ENCODE measurements around the gene HLA-A.
"Not testable (repeated sequence)": the region's sequence is repeated elsewhere in the genome, so short reads cannot be mapped to it uniquely, and the experiment has no call there.

Gene HLA-A

GRCh38 chr6:29963697-29964096 is 21.4 kb downstream of the HLA-A start:
- not testable (repeated sequence) for DNase-seq

- no peak for DNase-seq
These were observed 22.2 kb downstream of the HLA-A start for GRCh38 chr6:29964518-29964886.

GRCh38 chr6:29964887-29965562 is 22.7 kb downstream of the HLA-A start:
- peak; percentile 60 to 92 (median 82) for DNase-seq

DNA sequence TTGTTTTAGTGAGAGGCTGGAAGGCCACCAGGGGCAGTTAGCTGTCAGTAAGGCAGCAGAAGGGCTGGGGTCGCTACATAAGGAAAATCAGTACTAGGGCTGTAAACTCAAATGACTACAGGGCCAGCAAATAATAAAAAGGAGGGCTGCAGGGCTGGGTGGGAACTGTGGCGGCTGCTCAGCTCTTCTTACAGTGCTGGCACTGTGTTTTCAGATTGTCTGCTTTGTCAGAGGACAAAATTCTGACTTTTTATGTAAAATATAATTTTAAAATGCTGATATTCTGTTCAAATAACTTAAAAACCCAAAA is 23.2 kb downstream of the HLA-A start:
- no peak for DNase-seq

- peak; percentile 86 to 97 (median 90) for DNase-seq
These were observed 23.7 kb downstream of the HLA-A start for GRCh38 chr6:29965873-29966601.

- peak; percentile 21 to 69 (median 44) for DNase-seq
These were observed 25.2 kb downstream of the HLA-A start for GRCh38 chr6:29967379-29968010.

- DNase-seq, result no peak
These were observed 25.8 kb downstream of the HLA-A start for GRCh38 chr6:29968130-29968529.

GRCh38 chr6:29968905-29969304 is 26.6 kb downstream of the HLA-A start:
- DNase-seq, result no peak

GRCh38 chr6:29970711-29971110 is 28.4 kb downstream of the HLA-A start:
- DNase-seq, result no peak

GRCh38 chr6:29974901-29975560 is 32.7 kb downstream of the HLA-A start:
- peak in 2 of 4 experiments; percentile 14 to 30 for DNase-seq

GRCh38 chr6:29975561-29975907 is 33.2 kb downstream of the HLA-A start:
- DNase-seq, result no peak

GRCh38 chr6:29976253-29976587 is 33.9 kb downstream of the HLA-A start:
- DNase-seq, result no peak

DNA sequence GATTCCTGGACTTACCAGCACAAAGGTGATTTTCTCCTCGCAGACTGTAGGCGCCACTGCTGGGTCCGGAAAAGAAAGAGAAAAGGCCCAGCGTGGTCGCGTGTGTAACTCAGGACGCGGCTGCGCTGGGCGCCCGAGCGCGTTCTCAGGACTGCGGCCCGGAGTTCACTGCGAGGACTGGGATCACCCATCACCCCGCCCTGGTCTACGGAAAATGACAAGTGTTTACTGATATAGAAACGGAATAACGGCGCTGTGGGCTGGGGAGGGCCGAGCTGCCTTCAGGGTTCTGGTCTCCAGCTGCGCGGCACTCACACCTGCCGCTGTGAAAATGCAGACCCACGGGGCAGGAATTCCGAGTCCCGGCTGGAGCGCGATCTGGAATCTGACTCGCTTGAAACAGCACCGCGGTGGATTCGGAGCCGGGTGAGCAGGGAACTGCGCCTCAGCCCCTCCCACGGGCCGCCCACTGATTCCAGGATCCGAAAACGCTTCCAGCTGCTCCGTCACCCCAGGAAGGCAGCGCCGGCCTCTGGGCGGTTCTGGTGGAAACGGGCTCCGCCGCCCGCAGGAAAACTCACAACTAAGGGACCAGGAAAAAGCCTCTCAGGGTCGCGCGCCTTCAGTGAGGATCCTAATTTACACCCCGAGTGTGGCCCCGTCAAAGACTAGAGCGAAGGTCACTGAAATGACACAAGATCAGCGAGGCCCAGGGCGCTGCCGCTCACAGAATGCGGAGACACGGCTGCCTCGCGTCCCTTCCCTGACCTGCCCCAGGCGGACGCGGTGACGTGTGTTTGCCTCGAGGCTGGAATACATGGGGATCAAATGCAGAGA is 34.5 kb downstream of the HLA-A start:
- peak; percentile 67 to 89 (median 76) for DNase-seq

DNA sequence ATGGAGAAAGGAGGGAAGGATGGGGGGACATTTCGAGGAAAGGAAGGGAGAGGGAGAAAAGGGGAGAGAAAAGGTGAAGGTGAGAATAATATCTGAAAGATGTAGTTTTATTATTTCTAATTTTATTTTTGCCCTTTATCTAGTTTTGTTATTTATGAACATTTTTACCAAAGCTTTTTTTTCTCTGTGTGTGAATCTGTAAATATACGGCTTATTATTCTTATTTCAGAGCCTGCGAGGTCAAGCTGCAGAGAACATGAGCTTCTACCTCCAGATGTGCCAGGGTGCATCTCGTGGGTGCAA is 35.0 kb downstream of the HLA-A start:
- no peak for DNase-seq

DNA sequence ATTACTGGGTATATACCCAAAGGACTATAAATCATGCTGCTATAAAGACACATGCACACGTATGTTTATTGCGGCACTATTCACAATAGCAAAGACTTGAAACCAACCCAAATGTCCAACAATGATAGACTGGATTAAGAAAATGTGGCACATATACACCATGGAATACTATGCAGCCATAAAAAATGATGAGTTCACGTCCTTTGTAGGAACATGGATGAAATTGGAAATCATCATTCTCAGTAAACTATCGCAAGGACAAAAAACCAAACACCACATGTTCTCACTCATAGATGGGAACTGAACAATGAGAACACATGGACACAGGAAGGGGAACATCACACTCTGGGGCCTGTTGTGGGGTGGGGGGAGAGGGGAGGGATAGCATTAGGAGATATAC is 37.7 kb downstream of the HLA-A start:
- not testable (repeated sequence) for DNase-seq

DNA sequence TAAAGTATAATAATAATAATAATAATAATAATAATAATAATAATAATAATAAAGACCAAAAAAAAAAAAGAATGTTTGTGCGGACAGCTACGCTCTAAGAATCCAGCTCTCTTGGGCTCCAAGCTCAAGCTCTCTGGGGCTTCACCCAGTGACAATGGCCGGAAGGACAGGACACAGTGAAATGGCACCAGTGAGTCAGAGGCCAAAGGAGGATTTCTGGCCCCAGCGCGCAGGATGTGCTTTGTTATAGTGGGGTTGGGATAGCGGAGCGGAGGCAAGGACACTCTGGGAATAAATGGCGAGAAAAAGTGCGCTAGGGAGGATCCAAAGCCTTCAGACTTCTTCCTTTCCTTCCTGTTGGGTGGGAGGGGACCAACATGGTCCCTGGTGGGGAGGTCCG is 38.2 kb downstream of the HLA-A start:
- DNase-seq, result peak in 1 of 4 experiments; percentile 45

GRCh38 chr6:29981211-29981812 is 39.0 kb downstream of the HLA-A start:
- DNase-seq, result no peak

GRCh38 chr6:29982097-29982496 is 39.8 kb downstream of the HLA-A start:
- DNase-seq, result peak in 3 of 4 experiments; percentile 33 to 59 (median 58)

- DNase-seq, result no peak
These were observed 41.9 kb downstream of the HLA-A start for GRCh38 chr6:29984232-29984631.

GRCh38 chr6:29984992-29985391 is 42.7 kb downstream of the HLA-A start:
- DNase-seq, result no peak

DNA sequence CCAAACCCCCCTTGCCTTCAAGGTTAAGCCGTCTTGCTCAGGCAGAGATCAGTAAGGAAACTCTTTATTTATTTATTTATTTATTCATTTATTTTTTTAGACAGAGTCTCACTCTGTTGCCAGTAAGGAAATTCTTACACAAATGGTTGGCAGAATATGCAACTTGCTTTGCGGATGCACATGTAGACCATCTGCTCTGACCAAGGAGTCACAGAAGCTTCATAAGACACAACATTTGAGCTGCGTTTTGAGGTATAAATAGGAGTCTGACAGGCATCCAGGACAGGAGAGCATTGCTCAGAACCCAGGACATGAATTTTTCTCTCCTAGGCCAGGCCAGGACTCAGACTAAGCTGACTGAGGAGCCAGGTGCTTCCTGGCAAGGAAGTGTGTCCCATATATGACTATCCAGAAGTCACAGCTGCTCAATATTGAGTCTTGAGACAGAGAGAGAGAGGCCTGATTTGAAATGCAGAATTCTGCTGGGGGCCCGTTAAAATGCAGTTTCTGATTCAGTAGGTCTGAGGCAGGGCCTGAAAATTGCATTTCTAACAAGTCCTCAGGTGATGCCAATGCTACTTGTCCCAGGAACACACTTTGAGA is 43.9 kb downstream of the HLA-A start:
- DNase-seq, result no peak

GRCh38 chr6:29989211-29989610 is 46.9 kb downstream of the HLA-A start:
- DNase-seq, result no peak
